ENCODE data around the gene HCN1. TPM values are rescaled to one million over a fixed set of nuclear protein-coding genes. Genes with fewer than 3 reads are reported as not detected.

The HCN1 gene
- polyA plus RNA-seq, 3 donors: not detected

GRCh38 chr5:45578270-45578669 lies 117.9 kb downstream of the HCN1 start:
- Histone ChIP-seq H3K36me3 (replicated peaks in 1 of 2; ENCODE audit: control insufficient read depth in 1 of 2, insufficient read depth in 2 of 2, low read length in 2 of 2) (no peaks in the 10 kb centered on the region), H3K27ac (ENCODE audit: low read depth in 1 of 2, low read length in 2 of 2) (no peak overlapping the region), H3K27me3 (ENCODE audit: control insufficient read depth in 2 of 2, insufficient read depth in 2 of 2, low read length in 2 of 2) (no peaks in the 10 kb centered on the region), H3K4me2 (replicated peaks; ENCODE audit: extremely low read depth, low read length, poor library complexity, severe bottlenecking) (no peak overlapping the region), H3K9me3 (replicated peaks in 1 of 2; ENCODE audit: control insufficient read depth in 1 of 2, insufficient read depth in 1 of 2, low read length in 2 of 2) (no peaks in the 10 kb centered on the region), H3K4me1 (ENCODE audit: control insufficient read depth in 1 of 2, insufficient read depth in 2 of 2, low read length in 2 of 2) (no peaks in the 10 kb centered on the region), H2AFZ (ENCODE audit: insufficient read depth, low read depth, low read length, poor library complexity, severe bottlenecking) (no peak overlapping the region), H3K4me3 (replicated peaks in 1 of 3; ENCODE audit: low read depth in 2 of 3, low read length in 3 of 3) (no peak overlapping the region), H3K79me2 (ENCODE audit: insufficient read depth, low read length) (no peaks in the 10 kb centered on the region), H4K20me1 (ENCODE audit: insufficient read depth, low read length) (no peaks in the 10 kb centered on the region), H3K9ac (ENCODE audit: insufficient read depth, low read length, poor library complexity, severe bottlenecking) (no peak overlapping the region)
- Mint-ChIP-seq H3K4me1 (no peaks in the 10 kb centered on the region), H3K36me3 (no peaks in the 10 kb centered on the region), H3K27ac (no peak overlapping the region), H3K4me3 (no peak overlapping the region), H3K9me3 (peaks cover 0 to 4% (median under 1%) of the 10 kb centered on the region in 7 donors), H3K27me3 (ENCODE audit: low read depth in 3 of 3) (no peaks in the 10 kb centered on the region)
- 80% methylated on average over 1 of the region's 2 CpGs for WGBS (ENCODE audit: insufficient coverage)
- intact Hi-C loops (cut with micrococcal nuclease): no loop called here
- no peak for TF ChIP-seq CTCF (IDR thresholded peaks at IDR 0.05)
- no peak for DNase-seq

- WGBS (ENCODE audit: insufficient coverage): 19% methylated on average over 1 of the region's 1 CpG
Measured at GRCh38 chr5:45568813-45569212, 127.4 kb downstream of the HCN1 start.

More at GRCh38 chr5:45568813-45569212, 127.4 kb downstream of the HCN1 start:
- H4K20me1 ChIP-seq (ENCODE audit: insufficient read depth, low read length): no peaks in the 10 kb centered on the region
- H3K4me1 ChIP-seq (ENCODE audit: control insufficient read depth in 1 of 2, insufficient read depth in 2 of 2, low read length in 2 of 2): no peaks in the 10 kb centered on the region
- H2AFZ ChIP-seq (ENCODE audit: insufficient read depth, low read depth, low read length, poor library complexity, severe bottlenecking): no peak overlapping the region
- intact Hi-C loops (cut with micrococcal nuclease): no loop called here
- DNase-seq: no peak
- Mint-ChIP-seq H3K36me3 (no peaks in the 10 kb centered on the region), H3K9me3 (peaks cover 0 to 8% (median 1%) of the 10 kb centered on the region in 7 donors), H3K4me3 (no peak overlapping the region), H3K4me1 (no peaks in the 10 kb centered on the region), H3K27me3 (ENCODE audit: low read depth in 3 of 3) (no peaks in the 10 kb centered on the region), H3K27ac (no peak overlapping the region)
- no peak overlapping the region for H3K9ac ChIP-seq (ENCODE audit: insufficient read depth, low read length, poor library complexity, severe bottlenecking)
- no peaks in the 10 kb centered on the region for H3K36me3 ChIP-seq (replicated peaks in 1 of 2; ENCODE audit: control insufficient read depth in 1 of 2, insufficient read depth in 2 of 2, low read length in 2 of 2)
- peaks cover 0 to 4% of the 10 kb centered on the region in 2 donors for H3K9me3 ChIP-seq (replicated peaks in 1 of 2; ENCODE audit: control insufficient read depth in 1 of 2, insufficient read depth in 1 of 2, low read length in 2 of 2)
- no peak overlapping the region for H3K27ac ChIP-seq (ENCODE audit: low read depth in 1 of 2, low read length in 2 of 2)
- no peak overlapping the region for H3K4me2 ChIP-seq (replicated peaks; ENCODE audit: extremely low read depth, low read length, poor library complexity, severe bottlenecking)
- H3K27me3 ChIP-seq (ENCODE audit: control insufficient read depth in 2 of 2, insufficient read depth in 2 of 2, low read length in 2 of 2): no peaks in the 10 kb centered on the region
- H3K4me3 ChIP-seq (replicated peaks in 1 of 3; ENCODE audit: low read depth in 2 of 3, low read length in 3 of 3): no peak overlapping the region
- H3K79me2 ChIP-seq (ENCODE audit: insufficient read depth, low read length): no peaks in the 10 kb centered on the region
- no peak for TF ChIP-seq CTCF (IDR thresholded peaks at IDR 0.05)
